Measurements from ENCODE around the gene NAV2. TPM values are rescaled to one million over a fixed set of nuclear protein-coding genes. Genes with fewer than 3 reads are reported as not detected.
"Not testable (repeated sequence)": the region's sequence is repeated elsewhere in the genome, so short reads cannot be mapped to it uniquely, and the experiment has no call there.

NAV2 gene
- total and polyA plus RNA-seq, 5 donors, result 4.4 to 12.9 (median 8.6) TPM

DNA sequence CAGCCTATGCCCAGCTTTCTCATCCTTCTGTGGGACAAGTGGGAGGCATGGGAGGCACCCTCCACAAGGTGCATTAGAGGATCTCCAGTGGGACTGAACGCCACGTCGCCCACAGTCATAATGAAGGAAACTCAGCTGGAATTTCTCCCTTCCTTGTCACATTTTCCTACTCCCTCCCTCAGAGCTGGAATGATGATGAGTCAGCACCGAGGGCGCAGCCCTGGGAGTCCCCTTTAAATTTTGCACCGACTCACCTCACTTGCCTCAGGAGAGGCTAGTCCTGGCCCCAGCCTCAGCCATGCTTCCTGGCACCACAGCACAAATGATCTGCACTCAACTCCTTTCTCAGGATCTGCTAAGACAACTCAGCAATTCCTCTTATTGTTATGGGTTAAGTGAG is 413.3 kb downstream of the NAV2 start:
- 74% methylated on average over 6 of the region's 6 CpGs for WGBS
- intact Hi-C loops (cut with DNase I), result loop anchor here (5.0 to 10.0 kb wide), 3 partner anchors 174 to 229 kb away; no protein-coding TSS in a partner anchor
- DNase-seq (no peak), ATAC-seq (no peak)
- no peak overlapping the region for H3K4me3 ChIP-seq (ENCODE audit: low read length)
- no peaks in the 10 kb centered on the region for H3K9me3 ChIP-seq (ENCODE audit: control insufficient read depth, low read length)
- H3K4me1 ChIP-seq (ENCODE audit: control insufficient read depth, insufficient read depth, low read length), result no peaks in the 10 kb centered on the region
- H3K27me3 ChIP-seq (ENCODE audit: control insufficient read depth, insufficient read depth), result no peaks in the 10 kb centered on the region
- no peak overlapping the region for H3K27ac ChIP-seq (ENCODE audit: low read length)

- no peak for DNase-seq
- H3K9me3 ChIP-seq (ENCODE audit: control insufficient read depth, low read length), result no peaks in the 10 kb centered on the region
- 85% methylated on average over 8 of the region's 8 CpGs for WGBS
- no peaks in the 10 kb centered on the region for H3K27me3 ChIP-seq (ENCODE audit: control insufficient read depth, insufficient read depth)
- no peak overlapping the region for H3K27ac ChIP-seq (ENCODE audit: low read length)
- ATAC-seq, result no peak
- H3K4me3 ChIP-seq (ENCODE audit: low read length), result no peak overlapping the region
- intact Hi-C loops (cut with DNase I), result loop anchor here (5.0 to 10.0 kb wide), 3 partner anchors 174 to 228 kb away; no protein-coding TSS in a partner anchor
- H3K4me1 ChIP-seq (ENCODE audit: control insufficient read depth, insufficient read depth, low read length), result no peaks in the 10 kb centered on the region
Measured at GRCh38 chr11:20126724-20127123, 414.1 kb downstream of the NAV2 start.

- Histone ChIP-seq H3K4me1 (ENCODE audit: control insufficient read depth, insufficient read depth, low read length) (no peaks in the 10 kb centered on the region), H3K27me3 (ENCODE audit: control insufficient read depth, insufficient read depth) (no peaks in the 10 kb centered on the region), H3K4me3 (ENCODE audit: low read length) (no peak overlapping the region), H3K27ac (ENCODE audit: low read length) (no peak overlapping the region), H3K9me3 (ENCODE audit: control insufficient read depth, low read length) (no peaks in the 10 kb centered on the region)
- ATAC-seq, result peak; percentile 77 to 83
- 63% methylated on average over 16 of the region's 16 CpGs for WGBS
- intact Hi-C loops (cut with DNase I), result loop anchor here (5.0 to 10.0 kb wide), 3 partner anchors 176 to 227 kb away; no protein-coding TSS in a partner anchor
- DNase-seq, result peak; percentile 71 to 86 (median 86)
Measured at GRCh38 chr11:20127671-20128527, 415.3 kb downstream of the NAV2 start.

DNA sequence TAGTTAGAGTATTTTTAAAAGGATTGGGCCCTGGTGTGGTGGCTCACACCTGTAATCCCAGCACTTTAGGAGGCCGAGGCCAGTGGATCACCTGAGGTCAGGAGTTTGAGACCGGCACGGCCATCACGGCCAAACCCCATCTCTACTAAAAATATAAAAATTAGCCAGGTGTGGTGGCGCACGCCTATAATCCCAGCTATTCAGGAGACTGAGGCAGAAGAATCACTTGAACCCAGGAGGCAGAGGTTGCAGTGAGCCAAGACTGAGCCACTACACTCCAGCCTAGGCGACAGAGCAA is 415.8 kb downstream of the NAV2 start:
- WGBS, result 84% methylated on average over 7 of the region's 7 CpGs
- not testable (repeated sequence) for H3K9me3 ChIP-seq (ENCODE audit: control insufficient read depth, low read length); H3K27me3 ChIP-seq (ENCODE audit: control insufficient read depth, insufficient read depth); H3K4me1 ChIP-seq (ENCODE audit: control insufficient read depth, insufficient read depth, low read length); H3K4me3 ChIP-seq (ENCODE audit: low read length); H3K27ac ChIP-seq (ENCODE audit: low read length); DNase-seq; ATAC-seq
- intact Hi-C loops (cut with DNase I), result loop anchor here (5.0 to 10.0 kb wide), 3 partner anchors 176 to 226 kb away; no protein-coding TSS in a partner anchor

- H3K9me3 ChIP-seq (ENCODE audit: control insufficient read depth, low read length), result no peaks in the 10 kb centered on the region
- no peaks in the 10 kb centered on the region for H3K27me3 ChIP-seq (ENCODE audit: control insufficient read depth, insufficient read depth)
- no peaks in the 10 kb centered on the region for H3K4me1 ChIP-seq (ENCODE audit: control insufficient read depth, insufficient read depth, low read length)
- H3K27ac ChIP-seq (ENCODE audit: low read length), result no peak overlapping the region
- no peak for DNase-seq
- no peak for ATAC-seq
- intact Hi-C loops (cut with DNase I), result loop anchor here (5.0 to 10.0 kb wide), 3 partner anchors 177 to 225 kb away; no protein-coding TSS in a partner anchor
- H3K4me3 ChIP-seq (ENCODE audit: low read length), result no peak overlapping the region
- WGBS, result 87% methylated on average over 4 of the region's 4 CpGs
Measured at GRCh38 chr11:20129665-20130064, 417.0 kb downstream of the NAV2 start.

- H3K4me1 ChIP-seq (ENCODE audit: control insufficient read depth, insufficient read depth, low read length), result no peaks in the 10 kb centered on the region
Measured at GRCh38 chr11:20131788-20132666, 419.4 kb downstream of the NAV2 start.

DNA sequence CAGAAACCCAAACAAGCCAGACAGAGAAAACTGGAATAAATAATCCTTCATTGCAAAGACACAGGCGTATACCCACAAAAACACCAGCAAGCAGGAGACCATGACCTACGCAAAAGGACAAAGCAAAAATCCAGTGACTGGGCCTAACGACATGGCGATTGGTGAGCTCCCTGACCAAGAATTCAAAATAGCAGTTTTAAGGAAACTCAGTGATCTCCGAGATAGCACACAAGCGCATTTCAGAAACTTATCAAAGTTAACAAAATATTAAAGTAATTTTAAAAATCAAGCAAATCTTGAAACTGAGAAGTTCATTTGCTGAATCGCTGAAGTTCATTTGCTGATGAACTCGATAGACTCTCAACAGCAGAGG is 420.0 kb downstream of the NAV2 start:
- intact Hi-C loops (cut with DNase I), result loop anchor here in 3 of 4 donors (2.0 to 5.0 kb wide), 3 partner anchors 180 to 220 kb away; no protein-coding TSS in a partner anchor
- ATAC-seq (no peak), DNase-seq (no peak)
- H3K27ac ChIP-seq (ENCODE audit: low read length), result no peak overlapping the region
- H3K9me3 ChIP-seq (ENCODE audit: control insufficient read depth, low read length), result no peaks in the 10 kb centered on the region
- H3K27me3 ChIP-seq (ENCODE audit: control insufficient read depth, insufficient read depth), result no peaks in the 10 kb centered on the region
- H3K4me3 ChIP-seq (ENCODE audit: low read length), result no peak overlapping the region
- H3K4me1 ChIP-seq (ENCODE audit: control insufficient read depth, insufficient read depth, low read length), result no peaks in the 10 kb centered on the region
- 41% methylated on average over 8 of the region's 8 CpGs for WGBS

More at GRCh38 chr11:20131788-20132666, 419.4 kb downstream of the NAV2 start:
- ATAC-seq, result peak; percentile 75 to 76
- peak; percentile 53 to 80 (median 79) for DNase-seq
- intact Hi-C loops (cut with DNase I), result loop anchor here in 3 of 4 donors (2.0 to 5.0 kb wide), 3 partner anchors 180 to 220 kb away; no protein-coding TSS in a partner anchor
- 11% methylated on average over 51 of the region's 51 CpGs for WGBS
- Histone ChIP-seq H3K27me3 (ENCODE audit: control insufficient read depth, insufficient read depth) (no peaks in the 10 kb centered on the region), H3K4me3 (ENCODE audit: low read length) (peak overlapping the region; percentile 7), H3K9me3 (ENCODE audit: control insufficient read depth, low read length) (no peaks in the 10 kb centered on the region), H3K27ac (ENCODE audit: low read length) (no peak overlapping the region)

GRCh38 chr11:20134991-20135736 is 422.5 kb downstream of the NAV2 start:
- Histone ChIP-seq H3K27me3 (ENCODE audit: control insufficient read depth, insufficient read depth) (no peaks in the 10 kb centered on the region), H3K4me1 (ENCODE audit: control insufficient read depth, insufficient read depth, low read length) (no peaks in the 10 kb centered on the region), H3K9me3 (ENCODE audit: control insufficient read depth, low read length) (no peaks in the 10 kb centered on the region), H3K4me3 (ENCODE audit: low read length) (no peak overlapping the region), H3K27ac (ENCODE audit: low read length) (no peak overlapping the region)
- 82% methylated on average over 5 of the region's 5 CpGs for WGBS
- intact Hi-C loops (cut with DNase I), result loop anchor here in 2 of 4 donors (5.0 kb wide), 2 partner anchors 183 to 217 kb away; no protein-coding TSS in a partner anchor
- no peak for ATAC-seq
- no peak for DNase-seq

DNA sequence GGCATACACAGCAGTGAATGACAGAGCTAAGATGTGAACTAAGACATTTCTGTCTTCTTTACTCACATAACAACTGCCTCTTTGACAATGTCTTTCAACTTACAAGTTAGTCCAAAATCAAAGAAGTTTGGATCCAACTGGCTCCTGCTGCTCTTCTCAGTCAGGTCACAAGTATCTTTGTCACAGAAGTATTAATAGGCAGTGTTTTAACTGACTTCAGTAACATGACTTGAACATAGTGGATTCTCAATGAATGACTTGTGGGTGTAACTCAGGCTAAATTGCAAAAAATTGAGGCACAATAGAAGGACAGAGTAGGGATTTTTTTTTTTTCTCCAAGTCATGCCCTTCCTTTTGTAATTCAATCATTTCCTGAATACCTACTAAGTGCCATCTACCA is 425.0 kb downstream of the NAV2 start:
- Histone ChIP-seq H3K4me3 (ENCODE audit: low read length) (no peak overlapping the region), H3K27me3 (ENCODE audit: control insufficient read depth, insufficient read depth) (no peaks in the 10 kb centered on the region), H3K4me1 (ENCODE audit: control insufficient read depth, insufficient read depth, low read length) (no peaks in the 10 kb centered on the region), H3K27ac (ENCODE audit: low read length) (no peak overlapping the region), H3K9me3 (ENCODE audit: control insufficient read depth, low read length) (no peaks in the 10 kb centered on the region)
- no peak for ATAC-seq
- DNase-seq, result no peak
- intact Hi-C loops (cut with DNase I), result no loop called here

GRCh38 chr11:20138707-20139106 is 426.1 kb downstream of the NAV2 start:
- no peaks in the 10 kb centered on the region for H3K9me3 ChIP-seq (ENCODE audit: control insufficient read depth, low read length)
- intact Hi-C loops (cut with DNase I), result no loop called here
- ATAC-seq (no peak), DNase-seq (no peak)
- no peaks in the 10 kb centered on the region for H3K4me1 ChIP-seq (ENCODE audit: control insufficient read depth, insufficient read depth, low read length)
- no peak overlapping the region for H3K4me3 ChIP-seq (ENCODE audit: low read length)
- no peaks in the 10 kb centered on the region for H3K27me3 ChIP-seq (ENCODE audit: control insufficient read depth, insufficient read depth)
- no peak overlapping the region for H3K27ac ChIP-seq (ENCODE audit: low read length)
- WGBS, result 80% methylated on average over 4 of the region's 4 CpGs
